CD4-positive, alpha-beta T cell treated with Interleukin-6 at 100 ng/mL for 8 hours (primary cell): Measurements from ENCODE around the gene RBX1.
"Not testable (repeated sequence)": the region's sequence is repeated elsewhere in the genome, so short reads cannot be mapped to it uniquely, and the experiment has no call there.

Experiments
- DNase-seq: peaks from one replicate; pipeline ENCODE4 v3.0.0-alpha.2; 2020; ENCODE audit warnings: mixed read lengths, low spot score

The RBX1 gene

DNA sequence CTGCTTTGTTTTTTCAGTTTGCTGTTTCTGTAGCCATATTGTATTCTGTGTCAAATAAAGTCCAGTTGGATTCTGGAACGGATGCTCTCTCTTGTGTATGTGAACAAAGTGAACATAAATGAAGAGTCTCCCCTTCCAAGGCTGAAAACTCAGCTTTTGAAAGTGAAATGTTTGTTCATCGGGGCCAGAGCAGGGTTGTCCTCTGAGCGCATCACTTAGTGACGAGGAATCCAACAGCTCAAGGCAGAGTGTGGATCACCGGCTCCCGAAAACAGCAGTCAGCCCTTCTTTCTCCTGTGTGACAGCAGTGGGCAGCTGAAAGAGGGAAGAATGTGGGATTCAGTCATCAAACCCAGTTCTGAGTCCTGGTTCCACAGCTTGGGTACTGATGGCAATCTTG lies 21.4 kb downstream of the RBX1 start:
- no peak for DNase-seq

GRCh38 chr22:40973144-40973543 lies 22.0 kb downstream of the RBX1 start:
- DNase-seq: no peak

GRCh38 chr22:40975366-40975765 lies 24.2 kb downstream of the RBX1 start:
- DNase-seq: no peak

DNA sequence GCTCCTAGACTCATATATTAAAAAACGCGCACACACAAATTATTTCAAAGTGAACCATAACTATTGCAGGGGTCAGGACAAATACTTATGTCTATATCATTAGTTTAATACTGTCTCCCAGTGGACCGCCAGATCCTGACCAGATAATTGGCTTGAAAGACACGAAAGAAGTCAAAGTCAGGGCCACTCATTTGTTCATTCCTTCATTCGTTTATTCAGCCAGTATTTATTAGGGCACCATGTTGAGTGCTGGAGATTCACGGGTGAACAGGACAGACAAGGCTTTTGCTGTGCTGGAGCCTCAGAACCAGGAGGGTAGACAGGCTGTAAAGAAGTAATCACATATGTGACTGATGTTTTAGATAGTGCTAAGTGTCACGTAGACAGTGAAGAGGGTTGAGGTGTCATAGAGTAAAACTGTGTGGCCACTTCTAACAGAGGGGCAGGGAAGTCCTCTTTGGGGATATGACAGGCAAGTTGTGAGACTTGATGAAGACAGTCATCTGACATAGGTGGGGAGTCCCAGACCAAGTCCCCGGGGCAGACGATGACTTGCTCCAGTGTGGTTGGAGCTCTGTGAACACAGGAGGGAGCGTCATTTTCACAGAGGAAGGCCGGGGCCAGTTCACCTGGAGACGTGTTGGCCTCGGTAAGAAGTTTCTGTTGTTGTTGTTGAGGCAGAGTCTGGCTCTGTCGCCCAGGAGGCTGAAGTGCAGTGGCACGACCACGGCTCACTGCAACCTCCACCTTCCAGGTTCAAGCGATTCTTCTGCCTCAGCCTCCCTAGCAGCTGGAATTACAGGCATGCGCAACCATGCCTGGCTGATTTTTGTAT lies 25.9 kb downstream of the RBX1 start:
- no peak for DNase-seq

GRCh38 chr22:40979198-40979597 lies 28.0 kb downstream of the RBX1 start:
- no peak for DNase-seq

DNA sequence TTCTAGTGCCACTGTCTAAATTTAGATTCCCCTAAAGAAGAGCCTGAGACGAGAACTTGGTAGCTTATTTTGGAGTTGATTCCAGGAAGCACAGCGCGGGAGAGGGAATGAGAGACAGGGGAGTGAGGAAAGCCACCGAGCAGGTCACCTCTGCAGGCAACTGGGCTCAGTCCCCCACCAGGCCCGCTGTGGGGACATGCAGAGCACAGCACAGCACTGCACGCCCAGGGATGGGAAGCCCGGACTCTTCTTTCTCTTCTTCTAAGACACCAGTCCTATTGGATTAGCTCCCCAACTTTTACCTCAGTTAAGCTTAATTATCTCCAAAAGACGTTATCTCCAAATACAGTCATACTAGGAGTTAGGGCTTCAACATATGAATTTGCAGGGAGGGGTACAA lies 28.7 kb downstream of the RBX1 start:
- DNase-seq: no peak

GRCh38 chr22:40982482-40983385 lies 31.6 kb downstream of the RBX1 start:
- no peak for DNase-seq

DNA sequence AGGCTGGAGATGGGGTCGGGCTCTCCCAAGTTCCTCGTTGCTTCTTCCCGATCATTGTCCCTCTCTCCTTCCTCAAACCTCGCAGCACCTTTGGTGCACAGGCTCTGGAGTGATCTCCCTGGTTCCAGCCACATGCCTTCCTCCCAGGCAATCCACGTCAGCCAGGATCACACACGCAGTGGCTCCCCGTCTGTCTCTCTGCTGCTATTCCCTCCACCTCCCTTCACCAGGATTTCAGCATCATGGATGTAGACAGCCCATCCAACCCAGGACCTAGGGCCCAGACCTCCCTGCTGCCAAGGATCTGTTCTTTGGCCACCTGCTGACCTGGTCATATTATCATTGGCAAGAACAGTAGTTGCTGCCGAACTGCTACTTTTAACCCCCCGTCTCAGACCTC lies 40.1 kb downstream of the RBX1 start:
- DNase-seq: no peak

GRCh38 chr22:40995821-40996220 lies 44.6 kb downstream of the RBX1 start:
- no peak for DNase-seq

DNA sequence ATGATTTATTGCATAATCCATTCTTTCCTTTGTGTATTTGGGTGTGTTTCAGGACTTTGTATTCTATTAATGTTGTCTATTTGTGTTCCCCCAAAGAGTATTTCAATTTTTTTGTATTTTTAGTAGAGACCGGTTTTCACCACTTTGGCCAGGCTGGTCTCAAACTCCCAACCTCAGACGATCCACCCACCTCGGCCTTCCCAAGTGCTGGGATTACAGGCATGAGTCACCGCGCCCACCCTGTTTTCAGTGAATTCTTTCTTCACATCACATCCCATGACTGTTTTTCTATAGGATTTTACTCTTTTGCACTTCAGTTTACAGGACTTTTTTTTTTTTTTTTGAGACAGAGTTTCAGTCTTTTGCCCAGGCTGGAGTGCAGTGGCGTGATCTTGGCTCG lies 46.3 kb downstream of the RBX1 start:
- DNase-seq: no peak

GRCh38 chr22:41000040-41000565 lies 48.9 kb downstream of the RBX1 start:
- no peak for DNase-seq

- no peak for DNase-seq
These were observed 50.0 kb downstream of the RBX1 start for GRCh38 chr22:41000941-41001721.

GRCh38 chr22:41001722-41002122 lies 50.5 kb downstream of the RBX1 start:
- no peak for DNase-seq

DNA sequence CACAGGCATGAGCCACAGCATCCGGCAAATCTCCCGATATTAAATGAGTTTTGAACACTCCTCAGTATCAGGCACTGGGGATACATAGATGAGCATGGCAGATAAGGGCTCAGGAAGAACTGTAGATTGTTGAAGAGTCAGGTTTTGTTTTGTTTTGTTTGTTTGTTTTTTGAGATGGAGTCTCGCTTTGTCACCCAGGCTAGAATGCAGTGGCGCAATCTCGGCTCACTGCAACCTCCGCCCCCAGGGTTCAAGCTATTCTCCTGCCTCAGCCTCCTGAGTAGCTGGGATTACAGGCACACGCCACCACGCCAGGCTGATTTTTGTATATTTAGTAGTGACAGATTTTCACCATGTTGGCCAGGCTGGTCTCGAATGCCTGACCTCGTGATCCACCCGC lies 51.2 kb downstream of the RBX1 start:
- not testable (repeated sequence) for DNase-seq

DNA sequence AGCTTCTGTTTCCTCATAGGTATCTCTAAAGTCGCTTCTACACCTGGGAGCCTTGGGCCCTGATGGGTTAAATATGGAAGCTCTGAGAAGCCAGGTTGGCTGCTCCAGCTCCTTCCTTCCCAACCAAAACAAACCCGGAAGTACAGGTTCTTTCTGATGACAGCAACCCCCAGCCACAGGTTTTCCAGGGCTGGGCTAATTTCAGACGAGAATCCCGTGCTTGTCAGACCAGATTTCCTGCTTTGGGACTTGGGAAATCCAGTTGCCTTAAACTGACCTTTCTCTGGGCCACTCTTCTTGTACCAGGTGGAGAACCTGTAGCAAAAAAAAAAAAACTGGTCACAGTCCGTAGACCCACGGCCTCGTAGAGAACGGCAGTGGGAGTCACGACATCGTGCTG lies 51.9 kb downstream of the RBX1 start:
- DNase-seq: no peak

GRCh38 chr22:41003976-41004375 lies 52.8 kb downstream of the RBX1 start:
- no peak for DNase-seq

- DNase-seq: no peak
These were observed 58.2 kb downstream of the RBX1 start for GRCh38 chr22:41009222-41009948.

DNA sequence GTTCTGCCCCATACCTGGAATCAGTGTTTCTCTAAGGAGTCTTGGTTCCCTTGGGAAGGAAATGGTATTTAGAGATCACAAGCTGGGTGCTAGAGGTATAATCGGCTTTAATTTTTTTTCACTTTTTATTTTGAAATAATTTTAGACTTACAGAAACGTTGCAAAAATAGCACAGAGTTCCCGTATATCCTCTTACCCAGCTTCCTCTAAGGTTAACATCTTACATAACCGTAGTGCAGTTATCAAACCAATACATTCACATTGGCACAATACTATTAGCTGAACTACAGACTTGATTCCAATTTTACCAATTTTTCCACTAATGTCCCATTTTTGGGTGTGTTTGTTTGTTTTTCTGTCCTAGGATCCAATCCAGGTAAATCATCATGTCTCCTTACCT lies 63.8 kb downstream of the RBX1 start:
- DNase-seq: no peak

- DNase-seq: no peak
These were observed 70.0 kb downstream of the RBX1 start for GRCh38 chr22:41021061-41021612.

DNA sequence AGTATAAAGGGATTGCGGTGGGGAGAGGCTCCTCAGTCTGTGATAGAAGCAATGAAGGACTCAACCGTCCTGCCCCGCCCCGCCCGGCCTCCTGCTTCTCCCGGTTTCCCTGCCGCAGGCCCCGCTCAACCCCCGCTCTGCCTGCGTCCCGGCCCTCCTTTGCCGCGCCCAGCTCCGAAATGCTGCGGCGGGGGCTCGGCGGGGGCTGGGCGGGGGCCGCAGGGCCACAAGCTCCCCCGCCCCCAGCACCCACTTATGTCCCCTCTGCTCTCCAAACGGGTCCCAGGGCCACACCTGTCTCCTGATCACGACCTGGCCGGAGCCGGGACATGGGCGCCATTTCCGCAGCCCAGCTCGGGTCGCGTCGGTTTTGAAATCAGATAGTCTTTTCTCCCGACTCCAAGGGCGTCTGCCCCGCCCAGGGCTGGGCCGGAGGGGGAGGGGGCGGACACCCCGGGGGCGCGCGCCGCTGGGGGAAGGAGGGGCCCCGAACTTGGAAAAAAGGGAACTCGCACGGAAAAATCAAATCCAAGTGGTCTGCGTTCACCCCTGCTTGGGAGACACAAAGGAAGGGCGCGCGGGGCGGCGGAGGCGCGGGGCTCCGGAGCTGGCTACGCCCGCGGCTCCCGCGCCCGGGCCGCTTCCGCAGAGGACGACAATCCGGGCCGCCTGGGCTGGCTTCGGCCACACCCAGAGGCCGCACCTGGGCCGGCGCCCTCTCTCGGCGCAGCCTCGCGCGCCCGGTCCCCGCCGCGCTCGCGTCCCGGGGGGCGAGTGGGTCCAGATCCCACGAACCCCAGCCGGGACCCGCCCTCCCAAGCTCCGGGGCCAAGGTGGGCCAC lies 70.7 kb downstream of the RBX1 start:
- DNase-seq: peak; percentile 31
